ENCODE data around the gene FARS2. TPM values are rescaled to one million over a fixed set of nuclear protein-coding genes. Genes with fewer than 3 reads are reported as not detected.

FARS2 gene
- total and polyA plus RNA-seq, 2 donors (not counting 3 experiments of a cell fraction or from before 2014, with no cell fraction given): 20.2 to 20.5 TPM

GRCh38 chr6:5478380-5478779, 217.1 kb downstream of the FARS2 start:
- intact Hi-C loops (cut with micrococcal nuclease) (no loop called here), dilution Hi-C loops (cut with MboI; ENCODE audit: extremely low pct_ligation_motif_present, low sequenced_read_pairs) (no loop called here)
- Histone ChIP-seq H3K79me2 (ENCODE audit: control insufficient read depth, insufficient read depth, low read length) (no peaks in the 10 kb centered on the region), H3K36me3 (ENCODE audit: control insufficient read depth in 2 of 2, extremely low read depth in 1 of 2, insufficient read depth in 2 of 2, low read length in 2 of 2) (no peaks in the 10 kb centered on the region), H3K4me2 (ENCODE audit: insufficient read depth, low read length) (no peak overlapping the region), H3K9me3 (replicated peaks; ENCODE audit: control insufficient read depth, insufficient read depth, low read length) (no peaks in the 10 kb centered on the region), H3K9me1 (replicated peaks; ENCODE audit: control insufficient read depth, extremely low read depth, insufficient read depth, low read length) (no peaks in the 10 kb centered on the region), H3K9ac (replicated peaks; ENCODE audit: extremely low read depth, insufficient read depth, low read length) (no peak overlapping the region), H2AFZ (ENCODE audit: low read depth, low read length) (no peak overlapping the region), H4K20me1 (replicated peaks; ENCODE audit: control insufficient read depth, extremely low read depth, insufficient read depth, low read length) (no peaks in the 10 kb centered on the region), H3K4me1 (ENCODE audit: control insufficient read depth, extremely low read depth, insufficient read depth, low read length) (no peaks in the 10 kb centered on the region), H3K27ac (ENCODE audit: insufficient read depth, low read depth, low read length) (no peak overlapping the region), H3K4me3 (replicated peaks in 1 of 3; ENCODE audit: insufficient read depth in 1 of 3, low read depth in 1 of 3, low read length in 3 of 3) (no peak overlapping the region), H3K27me3 (ENCODE audit: control insufficient read depth in 2 of 2, insufficient read depth in 2 of 2, low read length in 2 of 2) (no peaks in the 10 kb centered on the region)
- no TSS peak for BruUV-seq (replicated peaks)
- FAIRE-seq: no peak
- ChIA-PET CTCF (interaction anchor here (0.9 to 2.0 kb wide), 3 partner anchors 12 to 20 kb away, joined by 4 to 6 read pairs (median 4); no protein-coding TSS in a partner anchor), POLR2A (no interaction called here)
- DNase-seq (ENCODE audit: low read depth, low spot score): no peak
- TF ChIP-seq JUN (IDR thresholded peaks at IDR 0.05; ENCODE audit: borderline replicate concordance, insufficient read depth, insufficient read length, low read depth) (no peak), POLR2A (IDR thresholded peaks at IDR 0.05; ENCODE audit: low read depth, low read length) (no peak), FOS (IDR thresholded peaks at IDR 0.05; ENCODE audit: borderline replicate concordance, insufficient read depth, low read length) (no peak), MAX (IDR thresholded peaks at IDR 0.05; ENCODE audit: insufficient read depth, insufficient read length) (no peak), GATA2 (IDR thresholded peaks at IDR 0.05; ENCODE audit: insufficient read depth, insufficient read length, low read depth, low read length) (no peak), CTCF (IDR thresholded peaks at IDR 0.05; ENCODE audit: extremely low read depth in 1 of 2, insufficient read depth in 1 of 2, low read depth in 1 of 2, low read length in 2 of 2) (no peak), POLR2AphosphoS5 (IDR thresholded peaks at IDR 0.05; ENCODE audit: insufficient read depth, low read depth, low read length) (no peak)
